IPS-18c (cell line): ENCODE results near the gene KPNA1.
"Not testable (repeated sequence)": the region's sequence is repeated elsewhere in the genome, so short reads cannot be mapped to it uniquely, and the experiment has no call there.

Experiments used
- H3K4me3 ChIP-seq: 2 replicates; pipeline ENCODE4 v1.7.0; 2013; ENCODE audit warnings: low read depth, mild to moderate bottlenecking, low read length, moderate library complexity; ENCODE audit not compliant: insufficient read depth
- H3K9me3 ChIP-seq: one replicate; pipeline ENCODE4 v1.6.1; 2013; ENCODE audit warnings: mild to moderate bottlenecking, low read length, moderate library complexity; ENCODE audit not compliant: control insufficient read depth, insufficient read depth

The KPNA1 gene

GRCh38 chr3:122533931-122534334, 19.2 kb upstream of the KPNA1 start:
- H3K4me3 ChIP-seq = no peak overlapping the region

GRCh38 chr3:122533480-122533879, 18.7 kb upstream of the KPNA1 start:
- H3K4me3 ChIP-seq = no peak overlapping the region
- H3K9me3 ChIP-seq = no peaks in the 10 kb centered on the region

More at GRCh38 chr3:122533931-122534334, 19.2 kb upstream of the KPNA1 start:
- no peaks in the 10 kb centered on the region for H3K9me3 ChIP-seq

- no peak overlapping the region for H3K4me3 ChIP-seq
- no peaks in the 10 kb centered on the region for H3K9me3 ChIP-seq
Measured at GRCh38 chr3:122530164-122530563, 15.4 kb upstream of the KPNA1 start.

GRCh38 chr3:122523317-122523716, 8.6 kb upstream of the KPNA1 start:
- no peaks in the 10 kb centered on the region for H3K9me3 ChIP-seq
- no peak overlapping the region for H3K4me3 ChIP-seq

GRCh38 chr3:122520861-122521260, 6.1 kb upstream of the KPNA1 start:
- Histone ChIP-seq H3K9me3 (no peaks in the 10 kb centered on the region), H3K4me3 (no peak overlapping the region)

GRCh38 chr3:122519693-122520092, 5.0 kb upstream of the KPNA1 start:
- H3K4me3 ChIP-seq = no peak overlapping the region

GRCh38 chr3:122516846-122517360, 2.2 kb upstream of the KPNA1 start:
- Histone ChIP-seq H3K4me3 (no peak overlapping the region), H3K9me3 (no peaks in the 10 kb centered on the region)

More at GRCh38 chr3:122519693-122520092, 5.0 kb upstream of the KPNA1 start:
- H3K9me3 ChIP-seq = no peaks in the 10 kb centered on the region

GRCh38 chr3:122515870-122516269, 1.1 kb upstream of the KPNA1 start:
- Histone ChIP-seq H3K4me3 (no peak overlapping the region), H3K9me3 (no peaks in the 10 kb centered on the region)

- no peaks in the 10 kb centered on the region for H3K9me3 ChIP-seq
- peak overlapping the region; percentile 78; the same call in 1 of the 2 replicates for H3K4me3 ChIP-seq
Measured at GRCh38 chr3:122515020-122515468, 305 bp upstream of the KPNA1 start.

- Histone ChIP-seq H3K9me3 (no peaks in the 10 kb centered on the region), H3K4me3 (peak overlapping the region; percentile 78)
Measured at GRCh38 chr3:122513386-122514122, 1.2 kb downstream of the KPNA1 start.

GRCh38 chr3:122512284-122512683, 2.5 kb downstream of the KPNA1 start:
- Histone ChIP-seq H3K4me3 (no peak overlapping the region), H3K9me3 (no peaks in the 10 kb centered on the region)

GRCh38 chr3:122510878-122511535, 3.7 kb downstream of the KPNA1 start:
- no peak overlapping the region for H3K4me3 ChIP-seq
- H3K9me3 ChIP-seq = no peaks in the 10 kb centered on the region

GRCh38 chr3:122508944-122509343, 5.8 kb downstream of the KPNA1 start:
- H3K9me3 ChIP-seq, H3K4me3 ChIP-seq: not testable (repeated sequence)

- Histone ChIP-seq H3K4me3 (no peak overlapping the region), H3K9me3 (no peaks in the 10 kb centered on the region)
Measured at GRCh38 chr3:122508135-122508914, 6.4 kb downstream of the KPNA1 start.

- Histone ChIP-seq H3K4me3 (no peak overlapping the region), H3K9me3 (no peaks in the 10 kb centered on the region)
Measured at GRCh38 chr3:122506450-122506849, 8.3 kb downstream of the KPNA1 start.

- Histone ChIP-seq H3K4me3 (no peak overlapping the region), H3K9me3 (no peaks in the 10 kb centered on the region)
Measured at GRCh38 chr3:122505676-122506075, 9.1 kb downstream of the KPNA1 start.

GRCh38 chr3:122502941-122503340, 11.8 kb downstream of the KPNA1 start:
- H3K4me3 ChIP-seq = no peak overlapping the region

More at GRCh38 chr3:122502941-122503340, 11.8 kb downstream of the KPNA1 start:
- H3K9me3 ChIP-seq = no peaks in the 10 kb centered on the region
